Effector CD4-positive, alpha-beta T cell (primary cell): ENCODE measurements around the gene HHAT.

Experiments used
- DNase-seq: peaks from one replicate; pipeline ENCODE4 v3.0.0-alpha.2; 2020

The HHAT gene

GRCh38 chr1:210616356-210616755 is 287.7 kb downstream of the HHAT start:
- DNase-seq, result no peak

GRCh38 chr1:210617293-210617692 is 288.6 kb downstream of the HHAT start:
- no peak for DNase-seq

GRCh38 chr1:210618369-210618768 is 289.7 kb downstream of the HHAT start:
- DNase-seq, result no peak

GRCh38 chr1:210620867-210621488 is 292.3 kb downstream of the HHAT start:
- no peak for DNase-seq

GRCh38 chr1:210621712-210622111 is 293.0 kb downstream of the HHAT start:
- no peak for DNase-seq

GRCh38 chr1:210624722-210625121 is 296.0 kb downstream of the HHAT start:
- no peak for DNase-seq

GRCh38 chr1:210625715-210626114 is 297.0 kb downstream of the HHAT start:
- DNase-seq, result no peak

GRCh38 chr1:210626341-210626740 is 297.6 kb downstream of the HHAT start:
- DNase-seq, result no peak

DNA sequence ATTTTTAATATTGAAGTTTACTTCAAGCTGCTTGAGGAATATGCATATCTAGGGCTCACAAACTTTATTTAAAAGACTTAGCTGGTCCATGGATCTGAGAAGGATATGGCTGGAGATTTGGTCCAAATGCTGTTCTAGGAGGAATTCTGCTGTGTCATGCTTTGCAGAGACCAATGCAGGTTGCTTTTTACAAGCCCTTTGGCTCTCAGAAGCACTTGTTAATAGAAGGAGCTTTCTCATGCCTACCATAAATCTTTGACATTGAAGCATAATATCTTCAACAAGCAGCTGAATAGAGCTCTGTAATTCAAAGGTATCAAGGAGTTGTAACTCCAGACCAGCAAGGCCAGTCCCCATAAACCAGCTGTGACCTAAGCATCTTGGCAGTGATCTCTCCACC is 299.1 kb downstream of the HHAT start:
- DNase-seq, result no peak

GRCh38 chr1:210629276-210629675 is 300.6 kb downstream of the HHAT start:
- DNase-seq, result no peak

DNA sequence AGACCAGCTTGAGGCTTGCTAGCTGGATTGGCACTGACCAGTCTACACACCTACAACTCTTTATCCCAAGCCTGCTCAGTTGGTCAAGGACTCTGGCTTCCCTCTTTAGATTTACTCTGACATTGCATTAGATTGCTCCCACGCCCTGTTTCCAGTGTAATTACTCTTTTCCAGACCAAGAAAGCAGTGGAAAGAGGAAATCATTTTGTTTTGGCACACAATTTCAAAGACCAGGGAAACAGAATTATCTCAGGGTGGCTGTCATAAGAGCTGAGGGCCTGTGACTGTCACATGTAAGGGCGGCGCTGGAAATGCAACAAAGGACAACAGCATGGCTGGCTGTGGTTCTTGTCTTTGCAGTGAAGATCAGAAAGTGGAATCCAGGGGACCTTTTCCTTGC is 302.7 kb downstream of the HHAT start:
- DNase-seq, result no peak

GRCh38 chr1:210633140-210633539 is 304.4 kb downstream of the HHAT start:
- no peak for DNase-seq

- DNase-seq, result no peak
These were observed 304.9 kb downstream of the HHAT start for GRCh38 chr1:210633636-210634035.

DNA sequence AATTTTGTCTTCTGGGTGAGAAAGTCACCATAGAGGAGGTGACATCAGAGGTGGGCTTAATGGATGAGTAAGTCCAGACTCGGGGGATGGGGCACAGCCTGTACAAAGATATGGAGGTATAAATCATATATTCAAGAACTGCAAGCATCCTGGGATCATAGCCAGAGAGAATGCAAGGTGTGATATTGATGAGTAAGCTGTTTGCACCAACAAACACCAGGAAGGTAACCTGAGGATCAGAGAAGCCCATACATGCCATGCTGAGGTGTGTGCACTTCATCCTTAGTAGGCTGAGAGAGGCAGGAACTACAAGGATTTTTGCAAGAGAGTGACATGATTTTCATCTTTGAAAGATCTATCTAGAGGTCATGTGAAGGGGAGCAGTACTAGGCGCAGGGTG is 306.4 kb downstream of the HHAT start:
- DNase-seq, result no peak

GRCh38 chr1:210641582-210641981 is 312.9 kb downstream of the HHAT start:
- DNase-seq, result no peak

- DNase-seq, result no peak
These were observed 317.0 kb downstream of the HHAT start for GRCh38 chr1:210645582-210646257.

DNA sequence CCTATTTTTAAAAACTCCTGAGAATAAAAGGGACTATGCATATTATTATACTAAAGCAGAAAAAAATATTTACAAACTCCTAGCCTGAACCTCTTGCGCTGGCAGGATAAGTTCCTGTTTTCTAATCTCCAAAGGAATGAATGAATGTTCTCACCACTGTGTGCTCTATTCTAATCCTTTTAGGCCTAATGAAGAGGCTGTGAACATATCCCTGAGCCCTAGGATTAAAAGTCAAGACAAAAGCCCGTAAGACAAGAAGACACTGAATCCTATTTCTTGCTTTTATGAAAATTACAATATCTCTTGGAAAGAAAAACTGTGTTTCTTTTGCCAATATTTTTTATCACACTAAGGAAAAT is 317.5 kb downstream of the HHAT start:
- DNase-seq, result no peak

- no peak for DNase-seq
These were observed 319.0 kb downstream of the HHAT start for GRCh38 chr1:210647406-210648333.

- DNase-seq, result no peak
These were observed 320.0 kb downstream of the HHAT start for GRCh38 chr1:210648588-210649269.

DNA sequence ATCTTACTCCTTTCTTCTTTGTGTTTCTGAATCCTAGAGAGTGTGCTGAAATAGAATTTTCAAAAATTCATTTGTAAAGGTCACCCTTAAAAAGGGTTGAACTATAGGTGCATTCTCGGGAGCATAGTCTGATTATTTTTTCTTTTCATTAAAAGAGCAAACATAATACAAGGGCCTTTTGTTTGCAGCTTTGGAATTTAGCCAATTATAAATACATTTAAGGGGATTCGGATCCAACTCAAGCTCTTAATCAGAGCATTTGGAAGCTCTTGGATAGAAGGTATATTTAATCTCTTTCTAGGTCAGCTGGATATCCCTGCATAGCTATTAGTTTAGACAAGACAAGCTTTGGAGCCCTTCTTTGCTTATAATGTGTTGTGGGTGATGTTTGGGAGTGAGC is 321.7 kb downstream of the HHAT start:
- no peak for DNase-seq

GRCh38 chr1:210652329-210652954 is 323.7 kb downstream of the HHAT start:
- DNase-seq, result no peak

GRCh38 chr1:210653771-210654170 is 325.1 kb downstream of the HHAT start:
- no peak for DNase-seq
